OCI-LY1 (cell line): ENCODE measurements around the gene NFYA.

Source experiments
- EZH2 ChIP-seq: fragments of 200-600 bp; sonication (generic), shearing (Covaris generic); IDR thresholded peaks from 2 replicates; pipeline ENCODE4 v1.8.0; 2017; ENCODE audit warnings: borderline replicate concordance, mixed run types, mild to moderate bottlenecking, antibody characterized with exemption, low read length, moderate library complexity, mixed read lengths
- TF ChIP-seq, protein P1 (sequence below): fragments of 200-600 bp; sonication (generic), shearing (Covaris generic); IDR thresholded peaks from 2 replicates; pipeline ENCODE4 v1.5.1; 2017; ENCODE audit warnings: mild to moderate bottlenecking, antibody characterized with exemption, low read length, moderate library complexity, mixed read lengths

DNA sequence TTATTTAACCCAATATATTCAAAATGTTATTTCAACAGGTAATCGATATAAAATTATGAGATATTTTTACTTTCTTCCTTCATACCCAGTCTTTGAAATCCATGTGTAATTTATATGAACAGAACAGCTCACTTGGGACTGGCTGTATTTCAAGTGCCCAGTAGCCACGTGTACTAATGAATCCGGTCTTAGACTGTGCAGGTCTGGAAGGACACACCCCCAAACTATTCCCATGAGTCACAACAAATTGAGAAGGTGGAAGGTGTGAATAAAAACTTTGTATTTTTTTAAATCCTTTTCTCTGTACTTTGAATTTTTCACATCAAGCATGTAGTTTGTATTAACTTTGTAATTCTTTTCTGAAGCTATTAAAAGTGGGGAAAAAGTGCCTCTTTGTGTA lies 36.6 kb upstream of the NFYA start:
- TF ChIP-seq, protein P1, sequence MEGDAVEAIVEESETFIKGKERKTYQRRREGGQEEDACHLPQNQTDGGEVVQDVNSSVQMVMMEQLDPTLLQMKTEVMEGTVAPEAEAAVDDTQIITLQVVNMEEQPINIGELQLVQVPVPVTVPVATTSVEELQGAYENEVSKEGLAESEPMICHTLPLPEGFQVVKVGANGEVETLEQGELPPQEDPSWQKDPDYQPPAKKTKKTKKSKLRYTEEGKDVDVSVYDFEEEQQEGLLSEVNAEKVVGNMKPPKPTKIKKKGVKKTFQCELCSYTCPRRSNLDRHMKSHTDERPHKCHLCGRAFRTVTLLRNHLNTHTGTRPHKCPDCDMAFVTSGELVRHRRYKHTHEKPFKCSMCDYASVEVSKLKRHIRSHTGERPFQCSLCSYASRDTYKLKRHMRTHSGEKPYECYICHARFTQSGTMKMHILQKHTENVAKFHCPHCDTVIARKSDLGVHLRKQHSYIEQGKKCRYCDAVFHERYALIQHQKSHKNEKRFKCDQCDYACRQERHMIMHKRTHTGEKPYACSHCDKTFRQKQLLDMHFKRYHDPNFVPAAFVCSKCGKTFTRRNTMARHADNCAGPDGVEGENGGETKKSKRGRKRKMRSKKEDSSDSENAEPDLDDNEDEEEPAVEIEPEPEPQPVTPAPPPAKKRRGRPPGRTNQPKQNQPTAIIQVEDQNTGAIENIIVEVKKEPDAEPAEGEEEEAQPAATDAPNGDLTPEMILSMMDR = no peak
- TF ChIP-seq EZH2 = no peak
